Nephron (organoid): ENCODE results near the gene MESD.

ENCODE experiments used
- H3K27ac Mint-ChIP-seq, 3 experiments: 2 replicates each; pipeline ENCODE4 v1.8.0; 2020; ENCODE audit warnings: mixed read lengths in 3 of 3, mild to moderate bottlenecking in 2 of 3, moderate library complexity in 1 of 3
- H3K27me3 Mint-ChIP-seq: 2 replicates; pipeline ENCODE4 v1.8.0; 2021; ENCODE audit warnings: low read depth, mild to moderate bottlenecking, moderate library complexity, mixed read lengths
- H3K36me3 Mint-ChIP-seq: 2 replicates; pipeline ENCODE4 v1.8.0; 2020; ENCODE audit warnings: low read depth, mixed read lengths
- H3K4me1 Mint-ChIP-seq: 2 replicates; pipeline ENCODE4 v1.8.0; 2020; ENCODE audit warnings: mixed read lengths
- H3K4me3 Mint-ChIP-seq, 3 experiments: 2 replicates each; pipeline ENCODE4 v1.8.0; 2020; ENCODE audit warnings: mild to moderate bottlenecking in 3 of 3, mixed read lengths in 3 of 3, moderate library complexity in 2 of 3
- H3K9me3 Mint-ChIP-seq: 2 replicates; pipeline ENCODE4 v1.8.0; 2020; ENCODE audit warnings: mixed read lengths
- CTCF ChIP-seq, 3 experiments: fragments of 200-600 bp; sonication (generic); IDR thresholded peaks; one replicate each; pipeline ENCODE4 v1.5.0; 2021; ENCODE audit warnings: antibody characterized with exemption in 3 of 3; ENCODE audit not compliant: unreplicated experiment in 3 of 3

The MESD gene

GRCh38 chr15:80906159-80906766, 83.4 kb downstream of the MESD start:
- H3K9me3 Mint-ChIP-seq, result peaks cover 3% of the 10 kb centered on the region
- no peak for TF ChIP-seq CTCF (IDR thresholded peaks at IDR 0.05; ENCODE audit: unreplicated experiment in 3 of 3)
- H3K27ac Mint-ChIP-seq, result peak overlapping the region; percentile 16 to 92 (median 82)
- no peaks in the 10 kb centered on the region for H3K27me3 Mint-ChIP-seq
- H3K36me3 Mint-ChIP-seq, result peaks cover 25% of the 10 kb centered on the region
- no peak overlapping the region for H3K4me3 Mint-ChIP-seq
- H3K4me1 Mint-ChIP-seq, result peaks cover 53% of the 10 kb centered on the region

- peaks cover 15% of the 10 kb centered on the region for H3K36me3 Mint-ChIP-seq
- peak overlapping the region; percentile 82 to 92 (median 92) for H3K27ac Mint-ChIP-seq
- H3K9me3 Mint-ChIP-seq, result peaks cover 3% of the 10 kb centered on the region
- H3K4me3 Mint-ChIP-seq, result peak overlapping the region in 2 of 3 experiments; percentile 7 to 29
- no peaks in the 10 kb centered on the region for H3K27me3 Mint-ChIP-seq
- no peak for TF ChIP-seq CTCF (IDR thresholded peaks at IDR 0.05; ENCODE audit: unreplicated experiment in 3 of 3)
- H3K4me1 Mint-ChIP-seq, result peaks cover 59% of the 10 kb centered on the region
These were observed 84.6 kb downstream of the MESD start for GRCh38 chr15:80904998-80905397.

GRCh38 chr15:80902298-80902801, 87.3 kb downstream of the MESD start:
- H3K9me3 Mint-ChIP-seq, result no peaks in the 10 kb centered on the region
- no peak for TF ChIP-seq CTCF (IDR thresholded peaks at IDR 0.05; ENCODE audit: unreplicated experiment in 3 of 3)
- no peaks in the 10 kb centered on the region for H3K27me3 Mint-ChIP-seq
- peaks cover 69% of the 10 kb centered on the region for H3K4me1 Mint-ChIP-seq
- no peaks in the 10 kb centered on the region for H3K36me3 Mint-ChIP-seq
- H3K4me3 Mint-ChIP-seq, result peak overlapping the region in 1 of 3 experiments; percentile 32
- H3K27ac Mint-ChIP-seq, result peak overlapping the region; percentile 32 to 82 (median 82)

GRCh38 chr15:80898040-80898439, 91.6 kb downstream of the MESD start:
- Mint-ChIP-seq H3K27me3 (no peaks in the 10 kb centered on the region), H3K9me3 (peaks cover 4% of the 10 kb centered on the region), H3K36me3 (peaks cover 5% of the 10 kb centered on the region), H3K4me1 (peaks cover 37% of the 10 kb centered on the region), H3K27ac (no peak overlapping the region), H3K4me3 (no peak overlapping the region)
- no peak for TF ChIP-seq CTCF (IDR thresholded peaks at IDR 0.05; ENCODE audit: unreplicated experiment in 3 of 3)
